ENCODE measurements around the gene MIER2. TPM values are rescaled to one million over a fixed set of nuclear protein-coding genes. Genes with fewer than 3 reads are reported as not detected.

Gene MIER2
- polyA plus RNA-seq, 1 of the 3 experiments (the other 2 are of a cell fraction), result 15.9 TPM

- no peak for TF ChIP-seq MEF2A (IDR thresholded peaks at IDR 0.05; ENCODE audit: borderline replicate concordance, low read depth)
- no peak for TF ChIP-seq POLR2AphosphoS5 (IDR thresholded peaks at IDR 0.05; ENCODE audit: low read depth, low read length)
- TF ChIP-seq RCOR1 (IDR thresholded peaks at IDR 0.05; ENCODE audit: low read length), result no peak
- TF ChIP-seq MXI1 (IDR thresholded peaks at IDR 0.05; ENCODE audit: low read depth, low read length), result no peak
- no peak for TF ChIP-seq REST (IDR thresholded peaks at IDR 0.05; ENCODE audit: low read depth, low read length)
These were observed 31.5 kb upstream of the MIER2 start (continued) for GRCh38 chr19:376111-376470.

- H3K36me3 ChIP-seq (replicated peaks in 1 of 2; ENCODE audit: control insufficient read depth in 1 of 2, insufficient read depth in 2 of 2, low read length in 1 of 2), result no peaks in the 10 kb centered on the region
- H3F3A ChIP-seq (replicated peaks; ENCODE audit: insufficient read depth), result no peaks in the 10 kb centered on the region
- no peak overlapping the region for H3K27ac ChIP-seq (ENCODE audit: low read depth in 2 of 2, low read length in 1 of 2)
- WGBS (ENCODE audit: low lambda C conversion rate), result 86% methylated on average over 25 of the region's 43 CpGs
- ChIA-PET CTCF (interaction anchor here (1.1 kb wide), 1 partner anchor 9 kb away, joined by 3 read pairs; no protein-coding TSS in a partner anchor), POLR2A (no interaction called here)
- H2AFZ ChIP-seq (ENCODE audit: low read depth), result no peak overlapping the region
- H3K27me3 ChIP-seq (ENCODE audit: insufficient read depth), result no peaks in the 10 kb centered on the region; the same call in 1 of the 2 replicates
- TF ChIP-seq EZH2phosphoT487 (IDR thresholded peaks at IDR 0.05; ENCODE audit: borderline replicate concordance, low read depth) (no peak), CHD2 (IDR thresholded peaks at IDR 0.05; ENCODE audit: low read length, partially characterized antibody) (no peak), RAD21 (IDR thresholded peaks at IDR 0.05; ENCODE audit: low read length) (no peak), CTCF (IDR thresholded peaks at IDR 0.05) (no peak), YY1 (IDR thresholded peaks at IDR 0.05; ENCODE audit: low read depth) (no peak), POLR2AphosphoS5 (IDR thresholded peaks at IDR 0.05; ENCODE audit: low read depth, low read length) (no peak), PBX3 (IDR thresholded peaks at IDR 0.05) (no peak), FOXJ3 (CRISPR knock-in tag; IDR thresholded peaks at IDR 0.05) (no peak)
- H3K4me3 ChIP-seq (ENCODE audit: low read depth in 2 of 2, low read length in 1 of 2), result no peak overlapping the region
- peaks cover 0 to 15% of the 10 kb centered on the region in 2 experiments; a peak in 1 of 4 replicates for H3K4me1 ChIP-seq (ENCODE audit: control insufficient read depth in 1 of 2, insufficient read depth in 2 of 2, low read depth in 1 of 2, low read length in 1 of 2)
- H3K9ac ChIP-seq, result no peak overlapping the region
- no peaks in the 10 kb centered on the region for H3K9me3 ChIP-seq
- no peaks in the 10 kb centered on the region for H4K20me1 ChIP-seq (ENCODE audit: insufficient read depth)
- no peak overlapping the region for H3K4me2 ChIP-seq
- H3K79me2 ChIP-seq (ENCODE audit: insufficient read depth), result no peaks in the 10 kb centered on the region
- DNase-seq, result no peak
- no peaks in the 10 kb centered on the region for H3K9me2 ChIP-seq
These were observed 31.0 kb upstream of the MIER2 start for GRCh38 chr19:375395-376110.
